BE2C (cell line): ENCODE data around the gene FBP1.
A peak's percentile ranks its signal among the peaks of the same experiment; 100 is the strongest.

Source experiments
- DNase-seq: peaks from one replicate; pipeline ENCODE4 v3.0.0-alpha.2; 2020
- H3K27me3 ChIP-seq: fragments of 250-450 bp; sonication (Bioruptor Pico); 2 replicates; pipeline ENCODE4 v1.5.1; 2020; ENCODE audit warnings: mild to moderate bottlenecking
- H3K36me3 ChIP-seq: fragments of 250-450 bp; sonication (Bioruptor Pico); 2 replicates; pipeline ENCODE4 v1.5.1; 2020; ENCODE audit warnings: mild to moderate bottlenecking
- H3K4me1 ChIP-seq: fragments of 250-450 bp; sonication (Bioruptor Pico); 2 replicates; pipeline ENCODE4 v1.5.1; 2020
- H3K4me3 ChIP-seq: 2 replicates; pipeline ENCODE4 v1.5.1; 2011; ENCODE audit warnings: low read depth, low read length
- H3K9me3 ChIP-seq: fragments of 250-450 bp; sonication (Bioruptor Pico); 2 replicates; pipeline ENCODE4 v1.5.1; 2020
- TF ChIP-seq, protein P1 (sequence below): IDR thresholded peaks from 2 replicates; pipeline ENCODE4 v1.5.1; 2012; ENCODE audit warnings: mild to moderate bottlenecking, low read depth, low read length

Gene FBP1

DNA sequence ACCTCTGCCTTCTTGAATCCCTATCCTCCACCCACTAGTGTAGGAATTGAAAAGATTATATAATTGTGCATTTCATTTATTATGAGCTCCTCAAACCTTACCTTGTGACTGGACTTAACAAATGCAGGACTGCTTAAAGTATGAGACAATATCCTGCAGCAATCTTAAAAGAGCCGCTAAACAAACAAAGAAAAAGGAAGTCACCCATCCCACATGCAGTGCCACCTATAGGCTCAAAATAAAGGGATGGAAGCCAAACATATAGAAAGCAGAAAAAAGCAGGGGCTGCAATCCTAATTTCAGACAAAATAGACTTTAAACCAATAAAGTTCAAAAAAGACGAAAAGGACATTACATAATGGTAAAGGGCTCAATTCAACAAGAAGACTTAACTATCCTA lies 75.8 kb downstream of the FBP1 start:
- no peak for DNase-seq
- H3K36me3 ChIP-seq, result peaks cover 24% of the 10 kb centered on the region
- H3K27me3 ChIP-seq, result no peaks in the 10 kb centered on the region
- H3K9me3 ChIP-seq, result no peaks in the 10 kb centered on the region; the same call in 1 of the 2 replicates
- TF ChIP-seq, protein P1, sequence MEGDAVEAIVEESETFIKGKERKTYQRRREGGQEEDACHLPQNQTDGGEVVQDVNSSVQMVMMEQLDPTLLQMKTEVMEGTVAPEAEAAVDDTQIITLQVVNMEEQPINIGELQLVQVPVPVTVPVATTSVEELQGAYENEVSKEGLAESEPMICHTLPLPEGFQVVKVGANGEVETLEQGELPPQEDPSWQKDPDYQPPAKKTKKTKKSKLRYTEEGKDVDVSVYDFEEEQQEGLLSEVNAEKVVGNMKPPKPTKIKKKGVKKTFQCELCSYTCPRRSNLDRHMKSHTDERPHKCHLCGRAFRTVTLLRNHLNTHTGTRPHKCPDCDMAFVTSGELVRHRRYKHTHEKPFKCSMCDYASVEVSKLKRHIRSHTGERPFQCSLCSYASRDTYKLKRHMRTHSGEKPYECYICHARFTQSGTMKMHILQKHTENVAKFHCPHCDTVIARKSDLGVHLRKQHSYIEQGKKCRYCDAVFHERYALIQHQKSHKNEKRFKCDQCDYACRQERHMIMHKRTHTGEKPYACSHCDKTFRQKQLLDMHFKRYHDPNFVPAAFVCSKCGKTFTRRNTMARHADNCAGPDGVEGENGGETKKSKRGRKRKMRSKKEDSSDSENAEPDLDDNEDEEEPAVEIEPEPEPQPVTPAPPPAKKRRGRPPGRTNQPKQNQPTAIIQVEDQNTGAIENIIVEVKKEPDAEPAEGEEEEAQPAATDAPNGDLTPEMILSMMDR, result no peak
- no peaks in the 10 kb centered on the region for H3K4me1 ChIP-seq
- no peak overlapping the region for H3K4me3 ChIP-seq

DNA sequence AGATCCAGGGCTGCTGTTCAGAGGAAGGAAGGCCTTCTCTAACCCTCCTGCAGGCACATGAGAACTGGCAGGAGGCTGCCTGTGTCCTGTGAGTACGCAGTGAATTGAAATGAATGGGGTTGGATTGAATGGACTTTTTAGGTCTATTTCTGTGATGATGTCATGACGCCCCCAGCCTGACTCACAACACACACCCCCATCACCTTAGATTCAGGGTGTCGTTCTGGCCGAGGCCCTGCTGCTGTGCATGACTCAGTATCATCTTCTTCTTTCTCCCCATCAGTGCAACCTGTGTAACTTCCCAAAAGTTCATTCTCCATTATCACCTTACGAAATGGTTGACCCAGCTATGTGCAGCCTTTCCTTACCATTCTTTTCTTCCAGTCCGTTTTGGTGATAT lies 79.1 kb downstream of the FBP1 start:
- Histone ChIP-seq H3K9me3 (no peaks in the 10 kb centered on the region; the same call in 1 of the 2 replicates), H3K27me3 (no peaks in the 10 kb centered on the region), H3K36me3 (peaks cover 24% of the 10 kb centered on the region), H3K4me3 (no peak overlapping the region), H3K4me1 (no peaks in the 10 kb centered on the region)
- TF ChIP-seq, protein P1, result no peak
- DNase-seq, result no peak

DNA sequence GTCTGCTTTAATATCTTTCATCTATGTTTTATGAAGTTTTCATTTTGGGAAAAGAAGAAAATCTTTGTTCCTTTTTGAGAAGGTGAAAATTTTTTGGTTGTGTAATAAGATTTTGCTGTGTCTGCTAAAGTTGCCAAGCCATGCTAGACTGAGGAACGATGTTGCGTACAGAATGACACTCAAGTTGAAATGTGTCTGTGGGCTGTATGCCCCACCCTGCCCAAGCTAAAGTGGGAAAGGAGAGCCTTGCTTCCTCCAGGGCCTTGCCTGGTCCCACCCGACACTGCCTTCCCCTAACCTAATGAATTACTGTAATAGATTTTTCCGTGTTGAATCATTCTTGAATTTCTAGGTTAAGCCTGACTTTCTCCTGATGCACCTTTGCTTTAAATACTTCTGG lies 81.9 kb downstream of the FBP1 start:
- TF ChIP-seq, protein P1, result no peak
- no peak for DNase-seq
- H3K9me3 ChIP-seq, result no peaks in the 10 kb centered on the region

DNA sequence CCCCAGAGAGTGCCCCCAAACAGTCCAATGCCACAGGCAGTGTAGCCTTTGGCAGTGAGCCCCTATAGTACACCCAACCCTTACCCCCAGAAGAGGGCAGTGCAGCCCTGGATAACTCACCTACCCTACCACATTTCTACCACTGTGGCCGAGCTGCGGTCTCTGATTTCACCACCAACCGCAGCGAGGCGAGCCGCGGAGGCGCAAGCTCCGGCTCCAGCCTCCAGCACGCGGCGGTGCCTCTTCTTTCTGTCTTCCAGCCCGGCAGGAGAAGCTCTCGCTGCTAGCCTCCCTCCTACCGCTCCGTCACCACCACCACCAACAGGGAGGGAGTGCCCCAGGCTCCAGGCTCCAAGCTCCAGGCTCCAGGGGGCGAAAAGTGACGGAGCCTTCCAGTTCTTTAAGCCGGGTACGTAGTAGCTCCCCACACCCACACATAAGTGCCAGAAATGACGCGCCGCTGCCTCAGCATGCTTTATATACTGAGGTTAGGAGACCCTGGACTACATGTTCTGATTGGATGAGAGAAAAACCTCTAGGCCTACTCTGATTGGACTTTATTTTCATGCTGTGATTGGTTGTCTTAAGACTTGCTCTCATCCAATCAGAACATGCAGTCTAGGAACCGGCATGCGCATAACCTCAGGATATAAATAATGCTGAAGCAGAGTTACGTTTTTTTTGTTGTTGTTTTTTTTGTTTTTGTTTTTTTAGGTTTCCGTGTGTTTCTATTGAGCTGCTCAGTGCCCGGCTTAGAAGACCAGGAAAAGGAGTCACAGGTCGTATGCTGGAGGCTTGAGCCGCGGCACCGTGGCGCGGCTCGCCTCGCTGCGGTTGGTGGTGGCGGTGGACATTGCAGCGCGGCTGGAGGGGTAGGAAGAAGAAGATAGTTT lies 84.6 kb downstream of the FBP1 start, which contains the start of gene PCAT7:
TSS of gene PCAT7 (plus strand) at position 645 of the 893 bp plus-strand sequence.
- Histone ChIP-seq H3K9me3 (no peaks in the 10 kb centered on the region), H3K36me3 (peaks cover 21% of the 10 kb centered on the region), H3K4me3 (peak within 1 kb of the TSS; percentile 91), H3K4me1 (no peaks in the 10 kb centered on the region), H3K27me3 (no peaks in the 10 kb centered on the region)
- TF ChIP-seq, protein P1, result peak; percentile 77
- DNase-seq, result peak; percentile 90

More for the DNA sequence above, 81.9 kb downstream of the FBP1 start:
- H3K36me3 ChIP-seq, result peaks cover 24% of the 10 kb centered on the region
- H3K4me3 ChIP-seq, result no peak overlapping the region
- H3K27me3 ChIP-seq, result no peaks in the 10 kb centered on the region
- H3K4me1 ChIP-seq, result no peaks in the 10 kb centered on the region

DNA sequence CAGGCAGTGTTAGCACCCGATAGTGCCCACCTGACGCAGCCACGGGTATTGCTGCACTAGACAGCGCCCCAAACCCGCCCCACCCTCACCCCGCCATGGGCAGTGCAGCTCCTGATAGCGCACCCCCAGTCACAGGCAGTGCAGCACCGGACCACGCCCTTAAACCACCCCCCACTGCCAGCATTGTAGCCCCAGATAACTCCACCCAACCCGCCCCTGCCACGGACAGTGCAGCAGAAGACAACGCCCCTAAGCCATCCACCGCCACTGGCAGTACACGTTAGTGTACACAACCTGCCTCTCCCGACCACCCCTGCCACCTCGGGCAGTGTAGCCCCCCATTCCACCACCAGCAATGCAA lies 85.3 kb downstream of the FBP1 start:
- peak overlapping the region; percentile 91 for H3K4me3 ChIP-seq
- no peaks in the 10 kb centered on the region for H3K4me1 ChIP-seq
- TF ChIP-seq, protein P1, result no peak
- H3K27me3 ChIP-seq, result no peaks in the 10 kb centered on the region
- peaks cover 15% of the 10 kb centered on the region for H3K36me3 ChIP-seq
- no peaks in the 10 kb centered on the region for H3K9me3 ChIP-seq
- DNase-seq, result no peak
